ENCODE data around the gene KRTAP1-5.

DNA sequence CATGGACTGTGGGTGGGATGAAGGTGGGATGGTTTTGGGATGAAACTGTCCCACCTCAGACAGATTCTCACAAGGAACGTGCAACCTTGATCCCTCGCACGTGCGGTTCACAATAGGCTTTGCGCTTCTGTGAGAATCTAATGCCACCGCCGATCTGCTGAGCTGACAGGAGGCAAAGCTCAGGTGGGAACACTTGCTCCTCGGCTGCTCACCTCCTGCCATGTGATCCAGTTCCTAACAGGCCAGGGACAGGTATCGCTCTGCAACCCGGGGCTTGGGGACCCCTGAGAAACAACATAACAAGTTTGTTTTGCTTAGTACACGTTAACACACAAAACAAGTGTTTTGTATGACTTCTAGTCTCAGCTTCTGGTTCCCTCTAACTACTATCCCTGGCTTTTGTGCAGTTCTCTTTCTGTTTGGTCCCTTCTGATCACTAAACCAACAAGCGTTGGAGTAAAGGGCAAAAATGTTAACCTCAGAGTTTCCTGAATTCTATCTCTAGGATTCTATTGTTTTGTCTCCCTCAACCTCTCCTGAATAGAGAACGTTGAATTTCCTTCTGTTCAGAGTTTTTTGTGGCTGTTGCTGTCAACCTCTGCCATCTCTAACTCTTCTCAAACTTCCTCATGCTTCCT lies 10.3 kb downstream of the KRTAP1-5 start:
- TF ChIP-seq, protein P1, sequence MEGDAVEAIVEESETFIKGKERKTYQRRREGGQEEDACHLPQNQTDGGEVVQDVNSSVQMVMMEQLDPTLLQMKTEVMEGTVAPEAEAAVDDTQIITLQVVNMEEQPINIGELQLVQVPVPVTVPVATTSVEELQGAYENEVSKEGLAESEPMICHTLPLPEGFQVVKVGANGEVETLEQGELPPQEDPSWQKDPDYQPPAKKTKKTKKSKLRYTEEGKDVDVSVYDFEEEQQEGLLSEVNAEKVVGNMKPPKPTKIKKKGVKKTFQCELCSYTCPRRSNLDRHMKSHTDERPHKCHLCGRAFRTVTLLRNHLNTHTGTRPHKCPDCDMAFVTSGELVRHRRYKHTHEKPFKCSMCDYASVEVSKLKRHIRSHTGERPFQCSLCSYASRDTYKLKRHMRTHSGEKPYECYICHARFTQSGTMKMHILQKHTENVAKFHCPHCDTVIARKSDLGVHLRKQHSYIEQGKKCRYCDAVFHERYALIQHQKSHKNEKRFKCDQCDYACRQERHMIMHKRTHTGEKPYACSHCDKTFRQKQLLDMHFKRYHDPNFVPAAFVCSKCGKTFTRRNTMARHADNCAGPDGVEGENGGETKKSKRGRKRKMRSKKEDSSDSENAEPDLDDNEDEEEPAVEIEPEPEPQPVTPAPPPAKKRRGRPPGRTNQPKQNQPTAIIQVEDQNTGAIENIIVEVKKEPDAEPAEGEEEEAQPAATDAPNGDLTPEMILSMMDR (IDR thresholded peaks at IDR 0.05) = no peak
- TF ChIP-seq POLR2A (IDR thresholded peaks at IDR 0.05) = no peak
